ENCODE data around the gene TMEM245.

The TMEM245 gene

DNA sequence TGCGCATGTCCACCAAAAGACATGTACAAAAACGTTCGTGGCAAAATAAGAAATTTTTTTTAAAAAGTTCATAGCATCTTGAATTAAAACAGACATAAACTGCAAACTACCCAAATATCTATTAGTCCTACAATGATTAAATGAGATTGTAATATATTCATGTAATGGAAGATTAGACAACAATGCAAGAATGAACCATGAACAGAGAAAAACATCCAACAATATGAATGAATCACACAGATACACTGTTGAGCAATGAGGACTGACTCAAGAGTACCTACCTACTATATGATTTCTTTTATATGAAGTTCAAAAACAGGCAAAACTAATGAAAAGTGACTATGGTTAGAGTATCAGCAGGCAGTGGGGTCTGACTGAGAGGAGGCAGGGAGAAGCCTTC, 88.5 kb downstream of the TMEM245 start:
- H2BK120ac ChIP-seq (ENCODE audit: low read depth, low read length), result no peak overlapping the region
- H3K9me3 ChIP-seq (ENCODE audit: control insufficient read depth, low read length), result no peaks in the 10 kb centered on the region
- no peak overlapping the region for H3K4ac ChIP-seq (ENCODE audit: low read depth in 1 of 2, low read length in 2 of 2)
- H2AK5ac ChIP-seq (ENCODE audit: low read length, severe bottlenecking), result no peak overlapping the region
- H3K4me2 ChIP-seq (ENCODE audit: low read length, poor library complexity, severe bottlenecking), result no peak overlapping the region
- H3K27ac ChIP-seq (ENCODE audit: low read length, poor library complexity, severe bottlenecking), result no peak overlapping the region
- no peaks in the 10 kb centered on the region for H3K27me3 ChIP-seq (ENCODE audit: control insufficient read depth in 1 of 2, insufficient read depth in 1 of 2, low read length in 2 of 2)
- H2AFZ ChIP-seq (ENCODE audit: low read depth, low read length), result no peak overlapping the region
- no peak overlapping the region for H2BK5ac ChIP-seq (ENCODE audit: low read depth, low read length, poor library complexity, severe bottlenecking)
- peaks cover 23% of the 10 kb centered on the region for H3K79me1 ChIP-seq (replicated peaks; ENCODE audit: low read length, poor library complexity, severe bottlenecking)
- no peak overlapping the region for H2BK15ac ChIP-seq (ENCODE audit: low read depth, poor library complexity, severe bottlenecking)
- H3K36me3 ChIP-seq (ENCODE audit: control insufficient read depth in 1 of 2, insufficient read depth in 2 of 2, low read depth in 1 of 2, low read length in 2 of 2), result peaks cover 14 to 25% of the 10 kb centered on the region in 2 experiments
- H2BK12ac ChIP-seq (ENCODE audit: low read length in 2 of 2), result no peak overlapping the region
- no peak for DNase-seq
- no peak overlapping the region for H3K23ac ChIP-seq (ENCODE audit: low read length in 2 of 2)
- no peak overlapping the region for H3K18ac ChIP-seq (ENCODE audit: low read depth in 1 of 2, low read length in 2 of 2)
- H3K9ac ChIP-seq (ENCODE audit: low read length), result no peak overlapping the region
- no peak overlapping the region for H3K4me3 ChIP-seq (ENCODE audit: insufficient read depth in 1 of 2, low read depth in 1 of 2, low read length in 2 of 2)
- H3K14ac ChIP-seq (ENCODE audit: low read length in 2 of 2), result no peak overlapping the region
- H4K91ac ChIP-seq (ENCODE audit: low read length), result no peak overlapping the region
- peaks cover 4% of the 10 kb centered on the region for H3K4me1 ChIP-seq (ENCODE audit: control insufficient read depth, insufficient read depth, low read depth, low read length)
- 100% methylated on average over 1 of the region's 3 CpGs for WGBS
- no peak overlapping the region for H4K8ac ChIP-seq (ENCODE audit: low read length)

DNA sequence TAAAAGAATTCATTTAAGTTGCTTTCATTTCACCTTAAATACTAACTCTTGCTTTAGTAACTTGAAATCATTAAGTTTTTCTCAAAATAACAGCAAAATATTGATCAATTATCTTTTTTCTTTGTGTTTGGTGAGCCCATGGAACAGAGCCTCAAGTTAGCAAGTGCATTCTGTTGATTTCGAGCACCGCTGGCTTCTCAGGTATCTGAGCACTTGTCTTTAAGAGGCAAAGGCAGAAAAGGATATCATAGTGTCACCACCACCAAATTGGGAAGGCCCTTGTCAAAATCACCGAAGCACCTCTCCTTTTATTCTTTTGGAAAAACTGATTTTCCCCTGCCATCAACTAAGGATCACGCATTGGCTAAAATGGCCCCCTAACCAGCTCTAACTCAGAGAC, 89.3 kb downstream of the TMEM245 start:
- H3K9ac ChIP-seq (ENCODE audit: low read length), result no peak overlapping the region
- H2BK5ac ChIP-seq (ENCODE audit: low read depth, low read length, poor library complexity, severe bottlenecking), result no peak overlapping the region
- H3K4me2 ChIP-seq (ENCODE audit: low read length, poor library complexity, severe bottlenecking), result no peak overlapping the region
- H3K23ac ChIP-seq (ENCODE audit: low read length in 2 of 2), result no peak overlapping the region
- H3K9me3 ChIP-seq (ENCODE audit: control insufficient read depth, low read length), result no peaks in the 10 kb centered on the region
- no peak overlapping the region for H4K8ac ChIP-seq (ENCODE audit: low read length)
- H2BK12ac ChIP-seq (ENCODE audit: low read length in 2 of 2), result no peak overlapping the region
- H3K27me3 ChIP-seq (ENCODE audit: control insufficient read depth in 1 of 2, insufficient read depth in 1 of 2, low read length in 2 of 2), result no peaks in the 10 kb centered on the region
- DNase-seq, result no peak
- no peak overlapping the region for H3K14ac ChIP-seq (ENCODE audit: low read length in 2 of 2)
- H3K4me1 ChIP-seq (ENCODE audit: control insufficient read depth, insufficient read depth, low read depth, low read length), result peaks cover 3% of the 10 kb centered on the region
- no peak overlapping the region for H4K91ac ChIP-seq (ENCODE audit: low read length)
- no peak overlapping the region for H3K4ac ChIP-seq (ENCODE audit: low read depth in 1 of 2, low read length in 2 of 2)
- WGBS, result 98% methylated on average over 4 of the region's 4 CpGs
- no peak overlapping the region for H2AK5ac ChIP-seq (ENCODE audit: low read length, severe bottlenecking)
- H2AFZ ChIP-seq (ENCODE audit: low read depth, low read length), result no peak overlapping the region
- H3K4me3 ChIP-seq (ENCODE audit: insufficient read depth in 1 of 2, low read depth in 1 of 2, low read length in 2 of 2), result no peak overlapping the region
- H3K18ac ChIP-seq (ENCODE audit: low read depth in 1 of 2, low read length in 2 of 2), result no peak overlapping the region
- H3K36me3 ChIP-seq (ENCODE audit: control insufficient read depth in 1 of 2, insufficient read depth in 2 of 2, low read depth in 1 of 2, low read length in 2 of 2), result peaks cover 14 to 27% of the 10 kb centered on the region in 2 experiments
- peaks cover 23% of the 10 kb centered on the region for H3K79me1 ChIP-seq (replicated peaks; ENCODE audit: low read length, poor library complexity, severe bottlenecking)
- H2BK120ac ChIP-seq (ENCODE audit: low read depth, low read length), result no peak overlapping the region
- no peak overlapping the region for H2BK15ac ChIP-seq (ENCODE audit: low read depth, poor library complexity, severe bottlenecking)
- H3K27ac ChIP-seq (ENCODE audit: low read length, poor library complexity, severe bottlenecking), result no peak overlapping the region

DNA sequence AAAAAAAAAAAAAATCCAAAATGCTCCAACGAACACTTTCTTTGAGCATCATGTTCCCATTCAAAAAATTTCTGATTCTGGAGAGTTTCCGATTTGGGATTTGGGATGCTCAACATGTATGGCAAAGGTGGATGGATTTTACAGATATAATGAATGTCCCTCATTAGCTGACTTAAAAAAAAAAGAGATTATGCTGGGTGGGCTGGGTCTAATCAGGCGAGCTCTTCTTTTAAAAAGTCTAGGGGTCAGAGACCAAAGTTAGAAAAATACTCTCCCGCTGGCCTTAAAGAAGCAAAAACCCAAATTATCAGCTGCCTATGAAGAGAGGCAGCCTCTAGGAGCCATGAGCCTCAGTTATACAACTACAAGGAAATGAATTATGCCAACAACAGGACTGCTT, 91.3 kb downstream of the TMEM245 start:
- DNase-seq, result no peak

DNA sequence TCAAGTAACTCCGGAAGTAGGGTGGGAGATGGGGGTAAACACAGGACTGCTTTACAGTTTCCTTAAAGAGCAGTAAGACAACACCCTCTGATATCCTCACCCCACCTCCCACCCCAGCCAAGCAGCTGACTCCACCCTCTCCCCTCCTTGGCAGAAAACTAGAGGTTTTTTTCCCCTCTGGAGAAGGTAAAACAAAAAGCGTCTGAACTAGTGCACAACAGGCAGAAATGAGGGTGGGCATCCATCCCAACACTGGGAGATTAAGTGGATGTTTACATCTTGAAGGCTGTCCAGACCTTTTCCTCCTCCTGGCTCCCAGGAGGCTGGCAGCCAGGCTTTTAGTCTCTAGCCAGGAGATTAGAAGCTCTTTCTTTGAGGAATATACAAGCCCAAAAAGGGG, 92.6 kb downstream of the TMEM245 start:
- no peak overlapping the region for H2AFZ ChIP-seq (ENCODE audit: low read depth, low read length)
- H3K27ac ChIP-seq (ENCODE audit: low read length, poor library complexity, severe bottlenecking), result no peak overlapping the region
- H3K18ac ChIP-seq (ENCODE audit: low read depth in 1 of 2, low read length in 2 of 2), result no peak overlapping the region
- no peak overlapping the region for H3K23ac ChIP-seq (ENCODE audit: low read length in 2 of 2)
- no peak overlapping the region for H3K4ac ChIP-seq (ENCODE audit: low read depth in 1 of 2, low read length in 2 of 2)
- H3K36me3 ChIP-seq (ENCODE audit: control insufficient read depth in 1 of 2, insufficient read depth in 2 of 2, low read depth in 1 of 2, low read length in 2 of 2), result peaks cover 12 to 15% of the 10 kb centered on the region in 2 experiments
- no peak overlapping the region for H2BK15ac ChIP-seq (ENCODE audit: low read depth, poor library complexity, severe bottlenecking)
- no peaks in the 10 kb centered on the region for H3K27me3 ChIP-seq (ENCODE audit: control insufficient read depth in 1 of 2, insufficient read depth in 1 of 2, low read length in 2 of 2)
- H3K79me1 ChIP-seq (replicated peaks; ENCODE audit: low read length, poor library complexity, severe bottlenecking), result peaks cover 31% of the 10 kb centered on the region
- H2BK120ac ChIP-seq (ENCODE audit: low read depth, low read length), result no peak overlapping the region
- no peaks in the 10 kb centered on the region for H3K9me3 ChIP-seq (ENCODE audit: control insufficient read depth, low read length)
- no peak overlapping the region for H3K14ac ChIP-seq (ENCODE audit: low read length in 2 of 2)
- H3K9ac ChIP-seq (ENCODE audit: low read length), result no peak overlapping the region
- WGBS, result 74% methylated on average over 2 of the region's 2 CpGs
- no peaks in the 10 kb centered on the region for H3K4me1 ChIP-seq (ENCODE audit: control insufficient read depth, insufficient read depth, low read depth, low read length)
- H2BK12ac ChIP-seq (ENCODE audit: low read length in 2 of 2), result no peak overlapping the region
- no peak overlapping the region for H4K8ac ChIP-seq (ENCODE audit: low read length)
- no peak overlapping the region for H3K4me2 ChIP-seq (ENCODE audit: low read length, poor library complexity, severe bottlenecking)
- H4K91ac ChIP-seq (ENCODE audit: low read length), result no peak overlapping the region
- no peak overlapping the region for H2BK5ac ChIP-seq (ENCODE audit: low read depth, low read length, poor library complexity, severe bottlenecking)
- DNase-seq, result no peak
- no peak overlapping the region for H2AK5ac ChIP-seq (ENCODE audit: low read length, severe bottlenecking)
- H3K4me3 ChIP-seq (ENCODE audit: insufficient read depth in 1 of 2, low read depth in 1 of 2, low read length in 2 of 2), result no peak overlapping the region

More for the DNA sequence above, 91.3 kb downstream of the TMEM245 start:
- Histone ChIP-seq H3K9ac (ENCODE audit: low read length) (no peak overlapping the region), H3K27ac (ENCODE audit: low read length, poor library complexity, severe bottlenecking) (no peak overlapping the region), H3K27me3 (ENCODE audit: control insufficient read depth in 1 of 2, insufficient read depth in 1 of 2, low read length in 2 of 2) (no peaks in the 10 kb centered on the region), H3K79me1 (replicated peaks; ENCODE audit: low read length, poor library complexity, severe bottlenecking) (peaks cover 32% of the 10 kb centered on the region), H3K9me3 (ENCODE audit: control insufficient read depth, low read length) (no peaks in the 10 kb centered on the region), H2AFZ (ENCODE audit: low read depth, low read length) (no peak overlapping the region), H2BK5ac (ENCODE audit: low read depth, low read length, poor library complexity, severe bottlenecking) (no peak overlapping the region), H2BK120ac (ENCODE audit: low read depth, low read length) (no peak overlapping the region), H3K4me2 (ENCODE audit: low read length, poor library complexity, severe bottlenecking) (no peak overlapping the region), H3K4me3 (ENCODE audit: insufficient read depth in 1 of 2, low read depth in 1 of 2, low read length in 2 of 2) (no peak overlapping the region), H3K14ac (ENCODE audit: low read length in 2 of 2) (no peak overlapping the region), H2BK15ac (ENCODE audit: low read depth, poor library complexity, severe bottlenecking) (no peak overlapping the region), H2BK12ac (ENCODE audit: low read length in 2 of 2) (no peak overlapping the region), H4K8ac (ENCODE audit: low read length) (no peak overlapping the region), H3K4ac (ENCODE audit: low read depth in 1 of 2, low read length in 2 of 2) (no peak overlapping the region), H2AK5ac (ENCODE audit: low read length, severe bottlenecking) (no peak overlapping the region), H3K4me1 (ENCODE audit: control insufficient read depth, insufficient read depth, low read depth, low read length) (no peaks in the 10 kb centered on the region), H3K23ac (ENCODE audit: low read length in 2 of 2) (no peak overlapping the region), H3K36me3 (ENCODE audit: control insufficient read depth in 1 of 2, insufficient read depth in 2 of 2, low read depth in 1 of 2, low read length in 2 of 2) (peaks cover 14 to 22% of the 10 kb centered on the region in 2 experiments), H4K91ac (ENCODE audit: low read length) (no peak overlapping the region), H3K18ac (ENCODE audit: low read depth in 1 of 2, low read length in 2 of 2) (no peak overlapping the region)
- WGBS, result 97% methylated on average over 3 of the region's 4 CpGs

Measured in mesenchymal stem cell (in vitro differentiated cells and primary cell).